Testis (tissue), 3 donors: Measurements from ENCODE around the gene CBFA2T3. TPM values are rescaled to one million over a fixed set of nuclear protein-coding genes. Genes with fewer than 3 reads are reported as not detected.

Experiments
- DNase-seq: peaks from one replicate; pipeline ENCODE4 v3.0.0-alpha.2; 2019
- H3K27ac ChIP-seq, 2 donors: fragments of 200-600 bp; sonication (generic); one replicate each; pipeline ENCODE4 v1.5.1; 2019
- H3K27me3 ChIP-seq: fragments of 200-600 bp; sonication (generic); one replicate; pipeline ENCODE4 v1.5.1; 2019
- H3K36me3 ChIP-seq: fragments of 200-600 bp; sonication (generic); one replicate; pipeline ENCODE4 v1.5.1; 2017; ENCODE audit warnings: low read depth; ENCODE audit errors: missing control alignments
- H3K4me1 ChIP-seq: fragments of 200-600 bp; sonication (generic); one replicate; pipeline ENCODE4 v1.5.1; 2019
- H3K4me3 ChIP-seq, 2 donors: fragments of 200-600 bp; sonication (generic); one replicate each; pipeline ENCODE4 v1.5.1; 2017 to 2019
- H3K9me3 ChIP-seq: fragments of 200-600 bp; sonication (generic); one replicate; pipeline ENCODE4 v1.5.1; 2017
- POLR2A ChIP-seq: fragments of 450-650 bp; IDR thresholded peaks from one replicate; pipeline ENCODE4 v1.6.1; 2017; ENCODE audit warnings: antibody characterized with exemption, mild to moderate bottlenecking, moderate library complexity
- WGBS, 2 donors: methylation state at CpG; one replicate each; pipeline ENCODE4 v1.1.5; 2018; 5-methylcytosine and 5-hydroxymethylcytosine counted together
- intact Hi-C: fragments of 100-400 bp; cut with DNase I; formaldehyde crosslinking; loops from one replicate; pipeline ENCODE4 v1.15.1; 2023; ENCODE audit warnings: low total_unique reads
- polyA plus RNA-seq: library from polyadenylated mRNA; stranded (reverse); fragments of 350-450 nt; fragmentation: Illumina TruSeq; extraction: RNeasy Lipid Tissue Mini Kit (QIAGEN cat#74804); gene quantifications from one replicate; pipeline ENCODE4 v1.2.3, GENCODE V29; 2014; ENCODE audit warnings: low read depth, low replicate concordance; ENCODE audit not compliant: insufficient read depth
- total RNA-seq, 2 donors: library from RNA; depleted of rRNA; stranded (reverse); fragments of >200 nt; gene quantifications; one replicate each; pipeline ENCODE4 v1.2.3, GENCODE V29; 2016
- TF ChIP-seq, protein P1 (sequence below), 3 experiments: fragments of 450-650 bp in 2 of 3; fragments of 200-600 bp in 1 of 3; sonication (generic) in 1 of 3; IDR thresholded peaks; one replicate each; pipeline ENCODE4 v1.5.1; 2016 to 2019; ENCODE audit warnings: antibody characterized with exemption in 3 of 3, mild to moderate bottlenecking in 2 of 3, moderate library complexity in 1 of 3

The CBFA2T3 gene
- total and polyA plus RNA-seq, 3 donors from 2014 or later, result 7.1 to 11.9 (median 9.2) TPM

DNA sequence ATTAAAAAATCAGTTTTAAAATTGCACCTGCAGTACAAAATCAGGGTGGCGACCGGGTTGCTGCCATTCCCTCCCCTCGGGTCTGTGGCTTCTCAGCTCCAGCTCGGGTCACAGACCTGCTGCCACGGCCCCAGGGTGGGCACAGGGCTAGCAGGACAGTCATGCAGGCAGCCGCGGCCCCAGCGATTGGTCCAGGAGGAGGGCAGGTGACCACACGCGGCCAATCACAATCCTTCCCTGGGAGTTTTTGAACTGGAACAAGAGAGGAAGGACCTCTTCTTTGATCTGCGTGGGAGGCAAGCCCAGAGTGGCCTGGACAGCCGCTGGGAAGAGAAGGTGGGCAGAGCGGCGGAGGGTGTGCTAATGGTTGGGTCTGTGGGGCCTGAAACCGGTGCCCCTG, 25.5 kb downstream of the CBFA2T3 start:
- TF ChIP-seq, protein P1, sequence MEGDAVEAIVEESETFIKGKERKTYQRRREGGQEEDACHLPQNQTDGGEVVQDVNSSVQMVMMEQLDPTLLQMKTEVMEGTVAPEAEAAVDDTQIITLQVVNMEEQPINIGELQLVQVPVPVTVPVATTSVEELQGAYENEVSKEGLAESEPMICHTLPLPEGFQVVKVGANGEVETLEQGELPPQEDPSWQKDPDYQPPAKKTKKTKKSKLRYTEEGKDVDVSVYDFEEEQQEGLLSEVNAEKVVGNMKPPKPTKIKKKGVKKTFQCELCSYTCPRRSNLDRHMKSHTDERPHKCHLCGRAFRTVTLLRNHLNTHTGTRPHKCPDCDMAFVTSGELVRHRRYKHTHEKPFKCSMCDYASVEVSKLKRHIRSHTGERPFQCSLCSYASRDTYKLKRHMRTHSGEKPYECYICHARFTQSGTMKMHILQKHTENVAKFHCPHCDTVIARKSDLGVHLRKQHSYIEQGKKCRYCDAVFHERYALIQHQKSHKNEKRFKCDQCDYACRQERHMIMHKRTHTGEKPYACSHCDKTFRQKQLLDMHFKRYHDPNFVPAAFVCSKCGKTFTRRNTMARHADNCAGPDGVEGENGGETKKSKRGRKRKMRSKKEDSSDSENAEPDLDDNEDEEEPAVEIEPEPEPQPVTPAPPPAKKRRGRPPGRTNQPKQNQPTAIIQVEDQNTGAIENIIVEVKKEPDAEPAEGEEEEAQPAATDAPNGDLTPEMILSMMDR (IDR thresholded peaks at IDR 0.05), result no peak
- TF ChIP-seq POLR2A, result no peak
- intact Hi-C loops, result no loop called here

DNA sequence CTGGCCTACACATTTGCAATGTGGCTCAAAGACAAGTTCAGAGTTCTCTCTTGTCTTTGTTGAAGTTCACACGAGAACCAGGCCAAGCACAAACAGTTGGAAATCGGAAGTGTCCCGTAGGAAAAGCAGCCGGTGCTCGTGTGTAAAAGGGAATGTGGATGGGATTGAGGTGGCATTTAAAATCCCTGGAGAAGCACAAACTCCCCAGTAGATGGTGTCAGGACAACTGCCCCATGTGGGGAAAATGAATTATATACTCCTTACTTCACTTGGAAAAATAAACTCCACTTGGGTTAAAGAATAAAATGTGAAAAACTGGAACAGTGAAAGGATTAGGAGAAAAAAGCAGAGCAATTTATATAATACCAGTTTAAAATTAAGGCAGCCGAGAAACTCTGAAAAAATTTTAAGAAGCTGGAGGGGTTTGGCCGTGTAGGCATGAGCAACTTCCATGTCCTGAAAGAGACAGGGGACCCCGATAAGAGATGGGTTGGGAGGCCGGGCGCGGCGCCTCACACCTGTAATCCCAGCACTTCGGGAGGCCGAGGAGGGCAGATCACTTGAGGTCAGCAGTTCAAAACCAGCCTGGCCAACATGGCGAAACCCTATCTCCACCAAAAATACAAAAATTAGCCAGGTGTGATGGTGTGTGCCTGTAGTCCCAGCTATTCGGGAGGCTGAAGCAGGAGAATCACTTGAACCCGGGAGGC, 28.1 kb downstream of the CBFA2T3 start:
- intact Hi-C loops, result no loop called here
- Histone ChIP-seq H3K27me3 (no peaks in the 10 kb centered on the region), H3K9me3 (no peaks in the 10 kb centered on the region), H3K4me3 (no peak overlapping the region), H3K36me3 (no peaks in the 10 kb centered on the region), H3K27ac (no peak overlapping the region), H3K4me1 (no peaks in the 10 kb centered on the region)
- WGBS, 2 donors, result 86 to 89% methylated on average over 17 of the region's 17 CpGs
- TF ChIP-seq, protein P1 (IDR thresholded peaks at IDR 0.05), result no peak
- TF ChIP-seq POLR2A, result no peak
- no peak for DNase-seq

More for the DNA sequence above, 25.5 kb downstream of the CBFA2T3 start:
- WGBS, 2 donors, result 84 to 89% methylated on average over 15 of the region's 15 CpGs
- Histone ChIP-seq H3K4me1 (no peaks in the 10 kb centered on the region), H3K36me3 (no peaks in the 10 kb centered on the region), H3K4me3 (no peak overlapping the region), H3K27ac (no peak overlapping the region), H3K9me3 (no peaks in the 10 kb centered on the region), H3K27me3 (no peaks in the 10 kb centered on the region)
- DNase-seq, result no peak

DNA sequence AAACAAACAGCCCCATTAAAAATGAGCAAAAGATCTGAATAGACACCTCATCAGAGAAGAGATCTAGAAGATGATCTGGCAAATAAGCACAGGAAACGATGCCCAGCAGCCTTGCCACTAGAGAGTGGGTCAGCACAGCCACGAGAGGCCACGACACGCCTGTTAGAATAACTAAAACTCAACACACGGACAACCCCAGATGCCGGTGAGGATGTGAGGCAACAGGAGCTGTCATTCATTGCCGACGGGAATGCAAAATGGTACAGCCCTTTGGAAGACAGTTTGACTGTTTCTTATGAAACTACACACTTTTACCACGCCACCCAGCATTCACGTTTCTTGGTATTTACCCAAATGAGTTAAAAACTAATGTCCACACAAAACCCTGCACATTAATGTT, 31.5 kb downstream of the CBFA2T3 start:
- Histone ChIP-seq H3K27me3 (no peaks in the 10 kb centered on the region), H3K27ac (no peak overlapping the region), H3K36me3 (no peaks in the 10 kb centered on the region), H3K4me3 (no peak overlapping the region), H3K4me1 (no peaks in the 10 kb centered on the region), H3K9me3 (no peaks in the 10 kb centered on the region)
- no peak for TF ChIP-seq POLR2A
- TF ChIP-seq, protein P1 (IDR thresholded peaks at IDR 0.05), result no peak
- no peak for DNase-seq
- 82 to 83% methylated on average over 10 of the region's 10 CpGs for WGBS, 2 donors
- intact Hi-C loops, result no loop called here

DNA sequence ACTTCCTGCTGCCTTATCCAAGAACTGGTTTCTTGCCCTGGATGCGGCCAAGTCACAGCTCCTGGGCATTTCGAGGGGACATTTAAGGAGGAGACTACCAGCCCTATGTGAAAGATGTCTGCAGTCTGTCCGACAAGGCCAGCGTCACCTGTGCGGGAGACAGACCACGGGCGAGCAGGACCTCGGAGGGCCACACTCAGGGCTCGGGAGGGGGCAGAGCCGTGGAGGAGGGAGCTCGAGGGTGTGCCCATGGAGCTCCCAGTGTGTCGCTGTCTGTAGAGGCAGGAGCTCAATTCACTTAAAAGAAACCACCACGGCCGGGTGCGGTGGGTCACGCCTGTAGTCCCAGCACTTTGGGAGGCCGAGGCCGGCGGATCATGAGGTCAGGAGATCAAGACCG, 33.3 kb downstream of the CBFA2T3 start:
- WGBS, 2 donors, result 90 to 91% methylated on average over 17 to 20 of the region's 20 CpGs

More for the DNA sequence above, 33.3 kb downstream of the CBFA2T3 start:
- Histone ChIP-seq H3K9me3 (no peaks in the 10 kb centered on the region), H3K27me3 (no peaks in the 10 kb centered on the region), H3K36me3 (no peaks in the 10 kb centered on the region), H3K4me3 (no peak overlapping the region), H3K4me1 (peaks cover 3% of the 10 kb centered on the region), H3K27ac (no peak overlapping the region)
- TF ChIP-seq, protein P1 (IDR thresholded peaks at IDR 0.05), result no peak
- no peak for TF ChIP-seq POLR2A
- no peak for DNase-seq
- intact Hi-C loops, result no loop called here
